HepG2 (cell line): ENCODE data around the gene MUL1. TPM values are rescaled to one million over a fixed set of nuclear protein-coding genes. Genes with fewer than 3 reads are reported as not detected.

Experiments
- ELF4 ChIP-seq: sonication (generic); formaldehyde crosslinking; IDR thresholded peaks from 2 replicates; pipeline ENCODE4 v1.5.0; 2020; ENCODE audit warnings: missing genetic modification reagents, mild to moderate bottlenecking, moderate library complexity, borderline replicate concordance
- GPN1 ChIP-seq: sonication (generic); formaldehyde crosslinking; IDR thresholded peaks from 2 replicates; pipeline ENCODE4 v1.5.1; 2020; ENCODE audit warnings: missing genetic modification reagents, borderline replicate concordance
- KAT2B ChIP-seq: fragments of 150-350 bp; IDR thresholded peaks from 2 replicates; pipeline ENCODE4 v1.6.1; 2014; ENCODE audit warnings: low read depth, low read length, borderline replicate concordance
- MAFF ChIP-seq: IDR thresholded peaks from 2 replicates; pipeline ENCODE4 v1.6.1; 2011; ENCODE audit warnings: low read depth, low read length, improper control_type of control experiment
- NFIB ChIP-seq: sonication (generic); formaldehyde crosslinking; IDR thresholded peaks from 2 replicates; pipeline ENCODE4 v1.9.0; 2021; ENCODE audit warnings: missing genetic modification reagents, mild to moderate bottlenecking, borderline replicate concordance
- SYNCRIP ChIP-seq: fragments of 200-400 bp; formaldehyde crosslinking; IDR thresholded peaks from 2 replicates; pipeline ENCODE4 v1.6.1; 2018; ENCODE audit warnings: mild to moderate bottlenecking, low read depth, low read length; ENCODE audit not compliant: insufficient read depth
- ZNF235 ChIP-seq: sonication (generic); formaldehyde crosslinking; IDR thresholded peaks from 2 replicates; pipeline ENCODE4 v1.8.1; 2023; ENCODE audit warnings: mild to moderate bottlenecking, missing genetic modification reagents, borderline replicate concordance
- ZNF605 ChIP-seq: sonication (generic); formaldehyde crosslinking; IDR thresholded peaks from 2 replicates; pipeline ENCODE4 v1.8.0; 2022; ENCODE audit warnings: mild to moderate bottlenecking, missing genetic modification reagents
- ZSCAN22 ChIP-seq: sonication (generic); formaldehyde crosslinking; IDR thresholded peaks from 2 replicates; pipeline ENCODE4 v1.4.0; 2020; ENCODE audit warnings: mild to moderate bottlenecking, missing genetic modification reagents
- polyA plus RNA-seq, 8 experiments: library from polyadenylated mRNA; depleted of rRNA in 3 of 8; stranded (reverse) in 7 of 8; unstranded in 1 of 8; fragments of >200 nt; fragmentation: Illumina TruSeq in 4 of 8; extraction: Trizol in 4 of 8; gene quantifications; 2 replicates each; pipeline versions ENCODE4 v1.2.1 to v1.2.3, GENCODE V29; 2011 to 2016; ENCODE audit warnings: low read depth in 4 of 8, missing spikeins in 1 of 8, mixed read lengths in 1 of 8; ENCODE audit not compliant: insufficient read depth in 1 of 8
- total RNA-seq, 5 experiments: library from RNA; depleted of rRNA; stranded (reverse); fragments of >200 nt; fragmentation: Illumina TruSeq; extraction: Trizol; gene quantifications; 2 replicates each; pipeline ENCODE4 v1.2.3, GENCODE V29; 2016; ENCODE audit warnings: low read depth in 1 of 5
- TF ChIP-seq, protein P1 (sequence below): IDR thresholded peaks from 2 replicates; pipeline ENCODE4 v1.6.1; 2016; ENCODE audit warnings: missing compliant biosample characterization, missing genetic modification reagents, borderline replicate concordance
- TF ChIP-seq, protein P2 (sequence below), 2 experiments: fragments of 450-650 bp in 1 of 2; sonication (generic) in 1 of 2; formaldehyde crosslinking in 1 of 2; IDR thresholded peaks; 2 replicates each; pipeline versions ENCODE4 v1.6.1 to v1.8.0; 2016 to 2022; ENCODE audit warnings: antibody characterized with exemption in 1 of 2, mild to moderate bottlenecking in 1 of 2, missing genetic modification reagents in 1 of 2
- TF ChIP-seq, protein P3 (sequence below): sonication (generic); formaldehyde crosslinking; IDR thresholded peaks from 2 replicates; pipeline ENCODE4 v1.4.0; 2020; ENCODE audit warnings: mild to moderate bottlenecking, missing genetic modification reagents

MUL1 gene
- total and polyA plus RNA-seq, 2 of the 13 experiments (the other 11 are each of a cell fraction or from before 2014, with no cell fraction given): 21.5 to 26.5 TPM

DNA sequence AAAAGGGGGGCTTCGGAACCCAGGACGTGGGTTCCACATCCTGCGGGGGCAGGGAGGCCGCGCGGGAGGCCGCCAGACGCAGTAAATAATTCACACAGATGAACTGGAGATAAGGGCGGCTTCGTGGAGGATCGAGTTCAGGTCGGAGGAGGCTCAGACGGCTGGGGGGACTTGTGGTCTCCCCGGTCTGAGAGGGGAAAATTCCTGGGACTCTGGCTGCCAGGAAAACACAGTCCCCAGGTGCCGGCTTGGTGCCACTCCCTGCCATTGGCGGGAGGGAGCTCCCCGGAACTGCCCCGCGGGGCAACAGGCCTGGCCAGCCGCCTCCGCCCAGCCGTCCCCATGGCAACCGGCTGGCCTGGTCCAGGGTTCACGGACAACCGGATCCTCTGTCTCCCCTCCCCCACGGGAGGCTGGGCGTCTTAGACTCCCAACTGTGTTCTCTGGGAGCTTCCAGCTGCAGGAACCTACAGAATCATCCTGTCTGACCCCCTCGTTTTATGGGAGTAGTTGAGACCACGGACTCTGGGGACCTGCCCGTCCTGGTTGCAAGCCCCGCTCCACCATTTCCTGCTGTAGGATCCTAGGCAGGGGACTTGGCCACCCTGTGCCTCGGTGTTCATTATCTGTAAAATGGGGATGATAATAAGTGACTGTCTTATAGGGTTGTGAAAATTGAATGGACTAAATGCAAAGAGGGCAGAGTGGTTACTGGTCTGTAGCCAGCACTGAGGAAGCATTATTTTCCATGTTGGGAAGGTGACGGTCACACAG is 31.5 kb downstream of the MUL1 start (continued):
- TF ChIP-seq KAT2B (no peak), ZNF605 (CRISPR knock-in tag) (peak; percentile 77), NFIB (no peak), MAFF (no peak), GPN1 (CRISPR knock-in tag) (no peak), ZNF235 (CRISPR knock-in tag) (0 out of 2 replicates have a peak, but pooled peaks have one; percentile 56), ELF4 (no peak), ZSCAN22 (no peak), SYNCRIP (no peak)
- TF ChIP-seq, protein P1, sequence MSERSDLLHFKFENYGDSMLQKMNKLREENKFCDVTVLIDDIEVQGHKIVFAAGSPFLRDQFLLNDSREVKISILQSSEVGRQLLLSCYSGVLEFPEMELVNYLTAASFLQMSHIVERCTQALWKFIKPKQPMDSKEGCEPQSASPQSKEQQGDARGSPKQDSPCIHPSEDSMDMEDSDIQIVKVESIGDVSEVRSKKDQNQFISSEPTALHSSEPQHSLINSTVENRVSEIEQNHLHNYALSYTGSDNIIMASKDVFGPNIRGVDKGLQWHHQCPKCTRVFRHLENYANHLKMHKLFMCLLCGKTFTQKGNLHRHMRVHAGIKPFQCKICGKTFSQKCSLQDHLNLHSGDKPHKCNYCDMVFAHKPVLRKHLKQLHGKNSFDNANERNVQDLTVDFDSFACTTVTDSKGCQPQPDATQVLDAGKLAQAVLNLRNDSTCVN (CRISPR knock-in tag): peak; percentile 49; the same call in 1 of the 2 replicates
- TF ChIP-seq, protein P2, sequence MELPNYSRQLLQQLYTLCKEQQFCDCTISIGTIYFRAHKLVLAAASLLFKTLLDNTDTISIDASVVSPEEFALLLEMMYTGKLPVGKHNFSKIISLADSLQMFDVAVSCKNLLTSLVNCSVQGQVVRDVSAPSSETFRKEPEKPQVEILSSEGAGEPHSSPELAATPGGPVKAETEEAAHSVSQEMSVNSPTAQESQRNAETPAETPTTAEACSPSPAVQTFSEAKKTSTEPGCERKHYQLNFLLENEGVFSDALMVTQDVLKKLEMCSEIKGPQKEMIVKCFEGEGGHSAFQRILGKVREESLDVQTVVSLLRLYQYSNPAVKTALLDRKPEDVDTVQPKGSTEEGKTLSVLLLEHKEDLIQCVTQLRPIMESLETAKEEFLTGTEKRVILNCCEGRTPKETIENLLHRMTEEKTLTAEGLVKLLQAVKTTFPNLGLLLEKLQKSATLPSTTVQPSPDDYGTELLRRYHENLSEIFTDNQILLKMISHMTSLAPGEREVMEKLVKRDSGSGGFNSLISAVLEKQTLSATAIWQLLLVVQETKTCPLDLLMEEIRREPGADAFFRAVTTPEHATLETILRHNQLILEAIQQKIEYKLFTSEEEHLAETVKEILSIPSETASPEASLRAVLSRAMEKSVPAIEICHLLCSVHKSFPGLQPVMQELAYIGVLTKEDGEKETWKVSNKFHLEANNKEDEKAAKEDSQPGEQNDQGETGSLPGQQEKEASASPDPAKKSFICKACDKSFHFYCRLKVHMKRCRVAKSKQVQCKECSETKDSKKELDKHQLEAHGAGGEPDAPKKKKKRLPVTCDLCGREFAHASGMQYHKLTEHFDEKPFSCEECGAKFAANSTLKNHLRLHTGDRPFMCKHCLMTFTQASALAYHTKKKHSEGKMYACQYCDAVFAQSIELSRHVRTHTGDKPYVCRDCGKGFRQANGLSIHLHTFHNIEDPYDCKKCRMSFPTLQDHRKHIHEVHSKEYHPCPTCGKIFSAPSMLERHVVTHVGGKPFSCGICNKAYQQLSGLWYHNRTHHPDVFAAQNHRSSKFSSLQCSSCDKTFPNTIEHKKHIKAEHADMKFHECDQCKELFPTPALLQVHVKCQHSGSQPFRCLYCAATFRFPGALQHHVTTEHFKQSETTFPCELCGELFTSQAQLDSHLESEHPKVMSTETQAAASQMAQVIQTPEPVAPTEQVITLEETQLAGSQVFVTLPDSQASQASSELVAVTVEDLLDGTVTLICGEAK (IDR thresholded peaks at IDR 0.05): no peak
- TF ChIP-seq, protein P2 (CRISPR knock-in tag; IDR thresholded peaks at IDR 0.05): no peak; the same call in 1 of the 2 replicates
- TF ChIP-seq, protein P3, sequence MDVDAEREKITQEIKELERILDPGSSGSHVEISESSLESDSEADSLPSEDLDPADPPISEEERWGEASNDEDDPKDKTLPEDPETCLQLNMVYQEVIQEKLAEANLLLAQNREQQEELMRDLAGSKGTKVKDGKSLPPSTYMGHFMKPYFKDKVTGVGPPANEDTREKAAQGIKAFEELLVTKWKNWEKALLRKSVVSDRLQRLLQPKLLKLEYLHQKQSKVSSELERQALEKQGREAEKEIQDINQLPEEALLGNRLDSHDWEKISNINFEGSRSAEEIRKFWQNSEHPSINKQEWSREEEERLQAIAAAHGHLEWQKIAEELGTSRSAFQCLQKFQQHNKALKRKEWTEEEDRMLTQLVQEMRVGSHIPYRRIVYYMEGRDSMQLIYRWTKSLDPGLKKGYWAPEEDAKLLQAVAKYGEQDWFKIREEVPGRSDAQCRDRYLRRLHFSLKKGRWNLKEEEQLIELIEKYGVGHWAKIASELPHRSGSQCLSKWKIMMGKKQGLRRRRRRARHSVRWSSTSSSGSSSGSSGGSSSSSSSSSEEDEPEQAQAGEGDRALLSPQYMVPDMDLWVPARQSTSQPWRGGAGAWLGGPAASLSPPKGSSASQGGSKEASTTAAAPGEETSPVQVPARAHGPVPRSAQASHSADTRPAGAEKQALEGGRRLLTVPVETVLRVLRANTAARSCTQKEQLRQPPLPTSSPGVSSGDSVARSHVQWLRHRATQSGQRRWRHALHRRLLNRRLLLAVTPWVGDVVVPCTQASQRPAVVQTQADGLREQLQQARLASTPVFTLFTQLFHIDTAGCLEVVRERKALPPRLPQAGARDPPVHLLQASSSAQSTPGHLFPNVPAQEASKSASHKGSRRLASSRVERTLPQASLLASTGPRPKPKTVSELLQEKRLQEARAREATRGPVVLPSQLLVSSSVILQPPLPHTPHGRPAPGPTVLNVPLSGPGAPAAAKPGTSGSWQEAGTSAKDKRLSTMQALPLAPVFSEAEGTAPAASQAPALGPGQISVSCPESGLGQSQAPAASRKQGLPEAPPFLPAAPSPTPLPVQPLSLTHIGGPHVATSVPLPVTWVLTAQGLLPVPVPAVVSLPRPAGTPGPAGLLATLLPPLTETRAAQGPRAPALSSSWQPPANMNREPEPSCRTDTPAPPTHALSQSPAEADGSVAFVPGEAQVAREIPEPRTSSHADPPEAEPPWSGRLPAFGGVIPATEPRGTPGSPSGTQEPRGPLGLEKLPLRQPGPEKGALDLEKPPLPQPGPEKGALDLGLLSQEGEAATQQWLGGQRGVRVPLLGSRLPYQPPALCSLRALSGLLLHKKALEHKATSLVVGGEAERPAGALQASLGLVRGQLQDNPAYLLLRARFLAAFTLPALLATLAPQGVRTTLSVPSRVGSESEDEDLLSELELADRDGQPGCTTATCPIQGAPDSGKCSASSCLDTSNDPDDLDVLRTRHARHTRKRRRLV (CRISPR knock-in tag): peak; percentile 91; the same call in 1 of the 2 replicates
